D341Med (cell line): ENCODE results near the gene BCR.
"Not testable (repeated sequence)": the region's sequence is repeated elsewhere in the genome, so short reads cannot be mapped to it uniquely, and the experiment has no call there.

ENCODE experiments used
- DNase-seq: peaks from one replicate; pipeline ENCODE4 v3.0.0; 2012; ENCODE audit warnings: low spot score

BCR gene

GRCh38 chr22:23322497-23323080, 142.3 kb downstream of the BCR start:
- not testable (repeated sequence) for DNase-seq

- not testable (repeated sequence) for DNase-seq
Observed at GRCh38 chr22:23323960-23324688, 143.8 kb downstream of the BCR start.

GRCh38 chr22:23325183-23325582, 144.9 kb downstream of the BCR start:
- DNase-seq, result no peak

- not testable (repeated sequence) for DNase-seq
Observed at GRCh38 chr22:23333822-23334221, 153.5 kb downstream of the BCR start.

- not testable (repeated sequence) for DNase-seq
Observed at GRCh38 chr22:23337672-23338071, 157.4 kb downstream of the BCR start.

- DNase-seq, result not testable (repeated sequence)
Observed at GRCh38 chr22:23341942-23342695, 161.8 kb downstream of the BCR start.

GRCh38 chr22:23351321-23351720, 171.0 kb downstream of the BCR start:
- DNase-seq, result no peak

- no peak for DNase-seq
Observed at GRCh38 chr22:23353004-23353403, 172.7 kb downstream of the BCR start.

- no peak for DNase-seq
Observed at GRCh38 chr22:23353696-23354095, 173.4 kb downstream of the BCR start.

- no peak for DNase-seq
Observed at GRCh38 chr22:23356094-23356493, 175.8 kb downstream of the BCR start.

GRCh38 chr22:23357053-23357452, 176.7 kb downstream of the BCR start:
- no peak for DNase-seq

GRCh38 chr22:23359583-23360123, 179.3 kb downstream of the BCR start:
- no peak for DNase-seq

GRCh38 chr22:23361676-23362075, 181.4 kb downstream of the BCR start:
- no peak for DNase-seq

- no peak for DNase-seq
Observed at GRCh38 chr22:23363683-23364082, 183.4 kb downstream of the BCR start.

- no peak for DNase-seq
Observed at GRCh38 chr22:23364389-23364788, 184.1 kb downstream of the BCR start.

- DNase-seq, result no peak
Observed at GRCh38 chr22:23365524-23365923, 185.2 kb downstream of the BCR start.

- DNase-seq, result no peak
Observed at GRCh38 chr22:23365961-23366360, 185.7 kb downstream of the BCR start.

- not testable (repeated sequence) for DNase-seq
Observed at GRCh38 chr22:23367196-23367595, 186.9 kb downstream of the BCR start.
